Dedifferentiated amniotic fluid mesenchymal stem cell (primary cell): Measurements from ENCODE around the gene PCDHB11.
"Not testable (repeated sequence)": the region's sequence is repeated elsewhere in the genome, so short reads cannot be mapped to it uniquely, and the experiment has no call there.

Experiments
- DNase-seq: peaks from one replicate; pipeline ENCODE4 v3.0.0-alpha.2; 2016; ENCODE audit errors: extremely low spot score

PCDHB11 gene

GRCh38 chr5:141186897-141187512 lies 12.4 kb upstream of the PCDHB11 start, which contains the start of gene PCDHB9:
TSS of gene PCDHB9 (plus strand) at chr5:141187161. CDS start at chr5:141187319, 158 bp downstream.
- DNase-seq: peak; percentile 73

GRCh38 chr5:141188682-141189081 lies 10.7 kb upstream of the PCDHB11 start:
- not testable (repeated sequence) for DNase-seq

- DNase-seq: not testable (repeated sequence)
These were observed 10.3 kb upstream of the PCDHB11 start for GRCh38 chr5:141189131-141189530.

GRCh38 chr5:141192110-141192725 lies 7.2 kb upstream of the PCDHB11 start, which contains the start of gene PCDHB10:
TSS of gene PCDHB10 (plus strand) at chr5:141192353. CDS start at chr5:141192553, 200 bp downstream.
- DNase-seq: no peak

- DNase-seq: not testable (repeated sequence)
These were observed 5.1 kb upstream of the PCDHB11 start for GRCh38 chr5:141194332-141194731.

GRCh38 chr5:141196363-141196762 lies 3.1 kb upstream of the PCDHB11 start:
- no peak for DNase-seq

- DNase-seq: not testable (repeated sequence)
These were observed 1.7 kb downstream of the PCDHB11 start for GRCh38 chr5:141201126-141201525.

- not testable (repeated sequence) for DNase-seq
These were observed 2.2 kb downstream of the PCDHB11 start for GRCh38 chr5:141201646-141202045.

- DNase-seq: no peak
These were observed 9.1 kb downstream of the PCDHB11 start, which contains the start of gene PCDHB12 for GRCh38 chr5:141208478-141208877. TSS of gene PCDHB12 (plus strand) at chr5:141208719. CDS start at chr5:141208908, 189 bp downstream.

GRCh38 chr5:141210281-141210680 lies 10.9 kb downstream of the PCDHB11 start:
- not testable (repeated sequence) for DNase-seq

GRCh38 chr5:141210849-141211248 lies 11.4 kb downstream of the PCDHB11 start:
- not testable (repeated sequence) for DNase-seq

- not testable (repeated sequence) for DNase-seq
These were observed 14.4 kb downstream of the PCDHB11 start, which contains the start of gene PCDHB13 for GRCh38 chr5:141213656-141214339. TSS of gene PCDHB13 (plus strand) at chr5:141213919. CDS start at chr5:141214124, 205 bp downstream.

GRCh38 chr5:141214583-141214982 lies 15.2 kb downstream of the PCDHB11 start:
- DNase-seq: not testable (repeated sequence)

GRCh38 chr5:141215504-141215903 lies 16.1 kb downstream of the PCDHB11 start:
- not testable (repeated sequence) for DNase-seq

GRCh38 chr5:141216035-141216434 lies 16.6 kb downstream of the PCDHB11 start:
- DNase-seq: not testable (repeated sequence)

- peak; percentile 54 for DNase-seq
These were observed 23.8 kb downstream of the PCDHB11 start, which contains the start of gene PCDHB14 for GRCh38 chr5:141223112-141223783. TSS of gene PCDHB14 (plus strand) at chr5:141223343. CDS start at chr5:141223506, 163 bp downstream.

GRCh38 chr5:141224844-141225243 lies 25.4 kb downstream of the PCDHB11 start:
- not testable (repeated sequence) for DNase-seq

GRCh38 chr5:141225421-141225820 lies 26.0 kb downstream of the PCDHB11 start:
- not testable (repeated sequence) for DNase-seq

- DNase-seq: no peak
These were observed 34.8 kb downstream of the PCDHB11 start for GRCh38 chr5:141234109-141234667.

GRCh38 chr5:141235922-141236321 lies 36.5 kb downstream of the PCDHB11 start:
- DNase-seq: not testable (repeated sequence)
